H9 (cell line): Measurements from ENCODE around the gene CCL25. TPM values are rescaled to one million over a fixed set of nuclear protein-coding genes. Genes with fewer than 3 reads are reported as not detected.

ENCODE experiments used
- DNase-seq: peaks from one replicate; pipeline ENCODE4 v3.0.0-alpha.2; 2017
- H2AFZ ChIP-seq: one replicate; pipeline ENCODE4 v1.6.1; 2013; ENCODE audit warnings: mild to moderate bottlenecking, low read length, control low read depth, moderate library complexity
- H2AK5ac ChIP-seq: 2 replicates; pipeline ENCODE4 v1.6.1; 2013; ENCODE audit warnings: low read length, control low read depth, mixed read lengths; ENCODE audit not compliant: insufficient read length
- H2BK120ac ChIP-seq: one replicate; pipeline ENCODE4 v1.6.1; 2013; ENCODE audit warnings: low read depth, mild to moderate bottlenecking, low read length, control low read depth, inconsistent platforms; ENCODE audit not compliant: poor library complexity, severe bottlenecking
- H2BK12ac ChIP-seq: 2 replicates; pipeline ENCODE4 v1.6.1; 2013; ENCODE audit warnings: low read length, control low read depth, mixed read lengths, low read depth; ENCODE audit not compliant: insufficient read length
- H2BK15ac ChIP-seq: 2 replicates; pipeline ENCODE4 v1.6.1; 2013; ENCODE audit warnings: low read depth, low read length, control low read depth
- H2BK20ac ChIP-seq: one replicate; pipeline ENCODE4 v1.6.1; 2013; ENCODE audit warnings: low read depth, mild to moderate bottlenecking, low read length, control low read depth, inconsistent platforms; ENCODE audit not compliant: poor library complexity, severe bottlenecking
- H2BK5ac ChIP-seq: 2 replicates; pipeline ENCODE4 v1.6.1; 2013; ENCODE audit warnings: low read length, control low read depth, mixed read lengths; ENCODE audit not compliant: insufficient read length
- H3K14ac ChIP-seq: 2 replicates; pipeline ENCODE4 v1.6.1; 2013; ENCODE audit warnings: low read length, control low read depth; ENCODE audit not compliant: insufficient read depth
- H3K18ac ChIP-seq: 2 replicates; pipeline ENCODE4 v1.6.1; 2013; ENCODE audit warnings: low read depth, mild to moderate bottlenecking, mixed read lengths, low read length, control low read depth; ENCODE audit not compliant: insufficient read length
- H3K23ac ChIP-seq: 2 replicates; pipeline ENCODE4 v1.6.1; 2013; ENCODE audit warnings: low read length, control low read depth, mixed read lengths, low read depth; ENCODE audit not compliant: insufficient read length
- H3K23me2 ChIP-seq: 2 replicates; pipeline ENCODE4 v1.6.1; 2013; ENCODE audit warnings: low read depth, mild to moderate bottlenecking, mixed read lengths, low read length, control low read depth; ENCODE audit not compliant: insufficient read length, poor library complexity, severe bottlenecking
- H3K27ac ChIP-seq: 2 replicates; pipeline ENCODE4 v1.5.1; 2013; ENCODE audit warnings: low read length, control low read depth, mixed read lengths, low read depth; ENCODE audit not compliant: insufficient read length
- H3K27me3 ChIP-seq: 2 replicates; pipeline ENCODE4 v1.6.1; 2013; ENCODE audit warnings: low read length, control low read depth, inconsistent platforms; ENCODE audit not compliant: insufficient read depth
- H3K4ac ChIP-seq: 2 replicates; pipeline ENCODE4 v1.6.1; 2013; ENCODE audit warnings: low read depth, mild to moderate bottlenecking, control low read depth, inconsistent platforms, low read length, moderate library complexity
- H3K4me1 ChIP-seq: 2 replicates; pipeline ENCODE4 v1.6.1; 2013; ENCODE audit warnings: low read length, control low read depth, inconsistent platforms; ENCODE audit not compliant: insufficient read depth
- H3K4me2 ChIP-seq: 2 replicates; pipeline ENCODE4 v1.6.1; 2013; ENCODE audit warnings: low read length, control low read depth, mixed read lengths; ENCODE audit not compliant: insufficient read length, insufficient read depth
- H3K56ac ChIP-seq: 2 replicates; pipeline ENCODE4 v1.6.1; 2013; ENCODE audit warnings: low read depth, mild to moderate bottlenecking, mixed read lengths, low read length, control low read depth; ENCODE audit not compliant: insufficient read length
- H3K79me1 ChIP-seq: 2 replicates; pipeline ENCODE4 v1.6.1; 2013; ENCODE audit warnings: low read depth, mild to moderate bottlenecking, moderate library complexity, low read length, control low read depth, inconsistent platforms; ENCODE audit not compliant: insufficient read depth, poor library complexity, severe bottlenecking
- H3K79me2 ChIP-seq: 2 replicates; pipeline ENCODE4 v1.6.1; 2013; ENCODE audit warnings: low read length, control low read depth, inconsistent platforms; ENCODE audit not compliant: insufficient read depth
- H3K9ac ChIP-seq: 2 replicates; pipeline ENCODE4 v1.6.1; 2013; ENCODE audit warnings: low read length, control low read depth, mixed read lengths; ENCODE audit not compliant: insufficient read length; ENCODE audit errors: extremely low read depth
- H3K9me3 ChIP-seq: one replicate; pipeline ENCODE4 v1.6.1; 2013; ENCODE audit warnings: low read depth, low read length, inconsistent platforms; ENCODE audit not compliant: control insufficient read depth
- H3T11ph ChIP-seq: one replicate; pipeline ENCODE4 v1.6.1; 2013; ENCODE audit warnings: mild to moderate bottlenecking, low read length, control low read depth, inconsistent platforms
- H4K20me1 ChIP-seq: one replicate; pipeline ENCODE4 v1.6.1; 2013; ENCODE audit not compliant: control insufficient read depth, insufficient read length, insufficient read depth
- H4K5ac ChIP-seq: 2 replicates; pipeline ENCODE4 v1.6.1; 2013; ENCODE audit warnings: low read depth, mild to moderate bottlenecking, mixed read lengths, low read length, control low read depth; ENCODE audit not compliant: insufficient read length
- H4K8ac ChIP-seq: replicated peaks from 2 replicates; pipeline ENCODE4 v1.6.1; 2013; ENCODE audit warnings: low read length, control low read depth, mixed read lengths, low read depth; ENCODE audit not compliant: insufficient read length
- H4K91ac ChIP-seq: 2 replicates; pipeline ENCODE4 v1.6.1; 2013; ENCODE audit warnings: low read depth, mild to moderate bottlenecking, moderate library complexity, mixed read lengths, low read length, control low read depth; ENCODE audit not compliant: insufficient read length
- H3K27ac Mint-ChIP-seq, 3 experiments: 2 replicates in 2 of 3; 3 replicates in 1 of 3; pipeline ENCODE4 v1.8.0; 2020 to 2021; ENCODE audit warnings: mixed read lengths in 3 of 3, mild to moderate bottlenecking in 1 of 3, moderate library complexity in 1 of 3
- H3K27me3 Mint-ChIP-seq: 2 replicates; pipeline ENCODE4 v1.8.0; 2021; ENCODE audit warnings: low read depth, mild to moderate bottlenecking, moderate library complexity, mixed read lengths
- H3K36me3 Mint-ChIP-seq, 3 experiments: 2 replicates in 2 of 3; 3 replicates in 1 of 3; pipeline ENCODE4 v1.8.0; 2020 to 2021; ENCODE audit warnings: low read depth in 3 of 3, mixed read lengths in 3 of 3; ENCODE audit not compliant: insufficient read depth in 1 of 3
- H3K4me1 Mint-ChIP-seq, 2 experiments: 2 replicates each; pipeline ENCODE4 v1.8.0; 2020; ENCODE audit warnings: mixed read lengths in 2 of 2
- H3K4me3 Mint-ChIP-seq, 2 experiments: 2 replicates in 1 of 2; 3 replicates in 1 of 2; pipeline ENCODE4 v1.8.0; 2020 to 2021; ENCODE audit warnings: mild to moderate bottlenecking in 2 of 2, mixed read lengths in 2 of 2, moderate library complexity in 1 of 2
- H3K9me3 Mint-ChIP-seq, 2 experiments: 2 replicates in 1 of 2; 3 replicates in 1 of 2; pipeline ENCODE4 v1.8.0; 2020; ENCODE audit warnings: mild to moderate bottlenecking in 2 of 2, mixed read lengths in 2 of 2, moderate library complexity in 1 of 2
- WGBS: extraction: QIAGEN DNeasy Blood & Tissue Kit; methylation state at CpG from one replicate; pipeline ENCODE4 v1.1.7; 2013; ENCODE audit warnings: missing lambda C conversion rate, low lambda C conversion rate, mixed read lengths; ENCODE audit not compliant: insufficient read length; ENCODE audit errors: extremely low coverage; 5-methylcytosine and 5-hydroxymethylcytosine counted together
- total RNA-seq: library from RNA; stranded (reverse); gene quantifications from 2 replicates; pipeline ENCODE4 v1.2.1, GENCODE V29; 2021
- TF ChIP-seq, protein P1 (sequence below): fragments of 200-600 bp; sonication (generic); conservative IDR thresholded peaks from 3 replicates; pipeline ENCODE4 v1.8.0; 2021; ENCODE audit warnings: antibody characterized with exemption, mild to moderate bottlenecking

CCL25 gene
- total RNA-seq, 1 experiment from 2014 or later, result not detected

DNA sequence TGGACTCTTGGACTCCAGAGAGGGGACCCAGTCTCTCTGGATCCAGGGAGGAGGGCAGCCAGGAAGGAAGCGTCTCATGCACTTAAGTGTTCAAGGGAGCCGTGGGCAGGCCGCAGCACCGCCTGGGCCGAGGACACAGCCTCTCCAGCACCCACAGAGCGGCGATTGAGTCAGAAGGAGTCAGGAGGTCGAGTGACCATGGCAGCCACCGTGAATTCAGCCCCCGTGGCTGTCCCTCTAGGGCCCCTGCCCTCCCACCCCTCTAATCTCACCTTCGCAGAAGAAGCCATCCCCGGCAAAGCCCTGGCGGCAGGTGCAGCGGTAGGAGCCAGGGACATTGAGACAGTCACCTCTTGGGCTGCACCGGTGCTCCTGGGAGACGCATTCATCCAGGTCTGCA is 58.8 kb downstream of the CCL25 start:
- no peak overlapping the region for H2BK12ac ChIP-seq
- peaks cover 36 to 41% (median 37%) of the 10 kb centered on the region in 3 experiments for H3K36me3 Mint-ChIP-seq

More for the DNA sequence above, 58.8 kb downstream of the CCL25 start:
- no peaks in the 10 kb centered on the region for H3K9me3 ChIP-seq
- TF ChIP-seq, protein P1, sequence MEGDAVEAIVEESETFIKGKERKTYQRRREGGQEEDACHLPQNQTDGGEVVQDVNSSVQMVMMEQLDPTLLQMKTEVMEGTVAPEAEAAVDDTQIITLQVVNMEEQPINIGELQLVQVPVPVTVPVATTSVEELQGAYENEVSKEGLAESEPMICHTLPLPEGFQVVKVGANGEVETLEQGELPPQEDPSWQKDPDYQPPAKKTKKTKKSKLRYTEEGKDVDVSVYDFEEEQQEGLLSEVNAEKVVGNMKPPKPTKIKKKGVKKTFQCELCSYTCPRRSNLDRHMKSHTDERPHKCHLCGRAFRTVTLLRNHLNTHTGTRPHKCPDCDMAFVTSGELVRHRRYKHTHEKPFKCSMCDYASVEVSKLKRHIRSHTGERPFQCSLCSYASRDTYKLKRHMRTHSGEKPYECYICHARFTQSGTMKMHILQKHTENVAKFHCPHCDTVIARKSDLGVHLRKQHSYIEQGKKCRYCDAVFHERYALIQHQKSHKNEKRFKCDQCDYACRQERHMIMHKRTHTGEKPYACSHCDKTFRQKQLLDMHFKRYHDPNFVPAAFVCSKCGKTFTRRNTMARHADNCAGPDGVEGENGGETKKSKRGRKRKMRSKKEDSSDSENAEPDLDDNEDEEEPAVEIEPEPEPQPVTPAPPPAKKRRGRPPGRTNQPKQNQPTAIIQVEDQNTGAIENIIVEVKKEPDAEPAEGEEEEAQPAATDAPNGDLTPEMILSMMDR, result no peak
- H3K4me2 ChIP-seq, result no peak overlapping the region
- H2BK5ac ChIP-seq, result no peak overlapping the region
- no peak overlapping the region; a peak in 1 of 7 replicates for H3K27ac Mint-ChIP-seq
- no peaks in the 10 kb centered on the region; the same call in 1 of the 2 replicates for H3K79me2 ChIP-seq
- H3K27me3 Mint-ChIP-seq, result no peaks in the 10 kb centered on the region
- no peak overlapping the region for H2BK15ac ChIP-seq
- H3T11ph ChIP-seq, result no peak overlapping the region
- H3K79me1 ChIP-seq, result no peaks in the 10 kb centered on the region
- no peak overlapping the region for H4K8ac ChIP-seq
- H2BK20ac ChIP-seq, result no peak overlapping the region
- no peak overlapping the region for H2AK5ac ChIP-seq
- H3K9me3 Mint-ChIP-seq, result no peaks in the 10 kb centered on the region
- no peaks in the 10 kb centered on the region for H4K20me1 ChIP-seq
- H3K4me1 Mint-ChIP-seq, result 0 out of 4 replicates have a peak, but pooled peaks cover 0 to 3% of the 10 kb centered on the region in 2 experiments
- H3K23me2 ChIP-seq, result no peaks in the 10 kb centered on the region
- H3K4me1 ChIP-seq, result no peaks in the 10 kb centered on the region
- no CpG with 5 or more reads among the region's 16 CpGs for WGBS
- no peaks in the 10 kb centered on the region for H3K27me3 ChIP-seq
- H3K4ac ChIP-seq, result no peak overlapping the region
- H3K9ac ChIP-seq, result no peak overlapping the region
- H3K56ac ChIP-seq, result no peak overlapping the region
- no peak overlapping the region for H4K91ac ChIP-seq
- no peak overlapping the region for H3K18ac ChIP-seq
- no peak overlapping the region for H3K23ac ChIP-seq
- H2BK120ac ChIP-seq, result no peak overlapping the region
- no peak overlapping the region for H3K27ac ChIP-seq
- no peak overlapping the region for H4K5ac ChIP-seq
- DNase-seq, result no peak
- no peak overlapping the region for H3K4me3 Mint-ChIP-seq
- no peak overlapping the region for H3K14ac ChIP-seq
- no peak overlapping the region for H2AFZ ChIP-seq

Other genes with a start within 250 kb of the CCL25 start
- 7.1 and 7.8 TPM in 2 replicates for gene EVI5L, start 222.5 kb upstream of the CCL25 start, total RNA-seq
- 20.4 and 21.4 TPM in 2 replicates for gene PRR36, start 178.4 kb upstream of the CCL25 start, total RNA-seq
- 4.6 and 4.8 TPM in 2 replicates for gene LRRC8E, start 164.2 kb upstream of the CCL25 start, total RNA-seq
- gene MAP2K7, start 148.9 kb upstream of the CCL25 start, total RNA-seq, result 47.2 and 48.1 TPM in 2 replicates
- gene TGFBR3L, start 137.9 kb upstream of the CCL25 start, total RNA-seq, result 5.5 and 6.5 TPM in 2 replicates
- gene SNAPC2, start 132.4 kb upstream of the CCL25 start, total RNA-seq, result 17.1 and 17.8 TPM in 2 replicates
- 22.7 and 24.5 TPM in 2 replicates for gene CTXN1, start 126.6 kb upstream of the CCL25 start, total RNA-seq
- 114 and 122 TPM in 2 replicates for gene TIMM44, start 109.1 kb upstream of the CCL25 start, total RNA-seq
- 147 and 149 TPM in 2 replicates for gene ELAVL1, start 47.1 kb upstream of the CCL25 start, total RNA-seq
- 24.9 and 31.0 TPM in 2 replicates for gene FBN3, start 96.8 kb downstream of the CCL25 start, total RNA-seq
- 62.6 and 66.5 TPM in 2 replicates for gene CERS4, start 156.6 kb downstream of the CCL25 start, total RNA-seq